Stimulated activated CD8-positive, alpha-beta memory T cell treated with anti-CD3 and anti-CD28 coated beads, Interleukin-2, amount 100 ng/mL, for 48 hours (primary cell): ENCODE results near the gene CLCF1.
A peak's percentile ranks its signal among the peaks of the same experiment; 100 is the strongest.
"Not testable (repeated sequence)": the region's sequence is repeated elsewhere in the genome, so short reads cannot be mapped to it uniquely, and the experiment has no call there.

Source experiments
- DNase-seq, 2 donors: peaks; one replicate each; pipeline ENCODE4 v3.0.0-alpha.2; 2020; ENCODE audit warnings: low read depth in 2 of 2

Gene CLCF1

DNA sequence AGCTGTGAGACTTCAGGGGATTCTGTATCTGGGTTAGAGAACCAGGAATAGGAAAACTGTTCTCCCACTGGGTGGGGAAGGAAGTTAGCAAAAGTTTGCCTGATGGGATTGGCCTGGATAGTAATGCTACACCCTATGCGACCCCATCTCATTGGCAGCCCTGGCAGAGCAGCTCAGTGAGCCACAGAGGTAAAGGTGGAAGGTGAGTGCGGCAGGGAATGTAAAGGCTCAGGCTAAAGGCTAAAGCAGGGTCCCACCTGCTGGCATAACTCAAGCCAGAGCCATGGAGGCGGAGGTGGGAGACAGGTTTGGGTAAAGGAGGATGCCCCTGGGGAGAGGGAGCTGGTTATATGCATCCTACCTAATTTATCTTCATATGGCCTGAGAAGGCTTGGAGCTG lies 51.3 kb downstream of the CLCF1 start:
- no peak for DNase-seq

- DNase-seq: no peak
Observed at GRCh38 chr11:67321313-67321871, 52.0 kb downstream of the CLCF1 start.

DNA sequence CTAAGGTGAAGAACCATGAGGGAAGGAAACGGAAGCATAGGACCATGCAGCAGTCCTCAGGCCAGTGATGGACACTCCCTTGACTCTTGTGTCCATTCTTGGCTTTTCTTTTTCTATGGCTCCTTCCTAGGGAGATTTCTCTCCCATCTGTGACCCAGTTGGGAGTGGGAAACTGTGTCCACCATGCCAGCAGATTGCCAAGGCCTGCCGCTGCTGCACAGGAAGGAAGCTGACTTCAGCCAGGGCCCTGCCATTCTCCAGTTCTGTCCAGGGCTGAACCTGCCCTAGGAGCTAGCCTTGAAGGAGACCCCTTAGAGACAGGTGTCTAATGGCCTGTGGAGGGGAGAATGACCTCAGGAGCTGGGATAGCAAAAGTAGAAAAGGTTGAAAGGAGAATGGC lies 52.7 kb downstream of the CLCF1 start:
- no peak for DNase-seq

GRCh38 chr11:67320011-67320410 lies 53.4 kb downstream of the CLCF1 start:
- DNase-seq: no peak

GRCh38 chr11:67318876-67319275 lies 54.5 kb downstream of the CLCF1 start:
- not testable (repeated sequence) for DNase-seq

GRCh38 chr11:67317888-67318555 lies 55.4 kb downstream of the CLCF1 start:
- no peak for DNase-seq

DNA sequence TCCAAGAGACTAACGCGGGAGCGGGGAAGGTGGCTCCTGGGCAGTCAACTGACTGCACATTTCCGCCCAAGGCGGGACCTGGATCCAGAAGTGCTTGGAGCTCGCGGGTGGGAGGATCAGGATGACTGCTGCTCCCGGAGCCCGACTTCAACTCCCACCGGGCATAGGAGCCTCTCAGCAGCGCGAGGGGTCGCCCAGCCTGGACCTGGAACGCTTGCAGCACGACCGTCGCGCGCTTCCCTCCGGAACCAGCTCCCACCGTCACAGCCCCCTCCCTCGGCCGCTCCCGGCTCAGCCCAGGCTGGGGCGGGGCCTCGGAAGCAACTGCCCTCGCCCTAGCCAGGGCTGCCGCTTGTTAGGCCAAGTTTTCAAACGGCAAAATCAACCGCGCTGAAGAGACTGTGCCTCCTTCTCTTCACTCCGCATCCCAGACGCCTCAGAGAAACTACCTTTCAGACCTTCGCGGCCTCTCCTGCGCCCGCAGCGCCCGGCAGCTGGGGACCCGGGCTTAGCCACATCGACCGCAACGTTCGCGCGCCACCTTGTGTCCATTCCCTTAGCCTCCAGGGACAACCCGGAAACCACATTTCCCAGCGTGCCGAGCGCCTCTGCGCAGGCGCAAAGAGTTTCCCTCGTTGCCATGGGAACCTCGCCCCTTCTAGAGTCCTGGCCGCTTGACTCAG lies 56.1 kb downstream of the CLCF1 start:
- peak; percentile 96 to 98 for DNase-seq

DNA sequence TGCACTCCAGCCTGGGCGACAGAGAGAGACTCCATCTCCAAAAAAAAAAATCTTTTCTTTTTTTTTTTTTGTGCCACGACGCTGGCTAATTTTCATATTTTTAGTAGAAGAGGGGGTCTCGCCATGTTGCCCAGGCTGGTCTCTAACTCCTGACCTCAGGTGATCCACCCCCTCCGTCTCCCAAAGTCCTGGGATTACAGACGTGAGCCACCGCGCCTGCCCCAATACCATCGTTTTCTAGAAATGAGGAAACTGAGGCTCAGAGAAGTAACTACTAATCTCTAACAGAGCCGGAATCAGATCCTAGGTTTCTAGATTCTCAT lies 56.6 kb downstream of the CLCF1 start:
- DNase-seq: no peak

DNA sequence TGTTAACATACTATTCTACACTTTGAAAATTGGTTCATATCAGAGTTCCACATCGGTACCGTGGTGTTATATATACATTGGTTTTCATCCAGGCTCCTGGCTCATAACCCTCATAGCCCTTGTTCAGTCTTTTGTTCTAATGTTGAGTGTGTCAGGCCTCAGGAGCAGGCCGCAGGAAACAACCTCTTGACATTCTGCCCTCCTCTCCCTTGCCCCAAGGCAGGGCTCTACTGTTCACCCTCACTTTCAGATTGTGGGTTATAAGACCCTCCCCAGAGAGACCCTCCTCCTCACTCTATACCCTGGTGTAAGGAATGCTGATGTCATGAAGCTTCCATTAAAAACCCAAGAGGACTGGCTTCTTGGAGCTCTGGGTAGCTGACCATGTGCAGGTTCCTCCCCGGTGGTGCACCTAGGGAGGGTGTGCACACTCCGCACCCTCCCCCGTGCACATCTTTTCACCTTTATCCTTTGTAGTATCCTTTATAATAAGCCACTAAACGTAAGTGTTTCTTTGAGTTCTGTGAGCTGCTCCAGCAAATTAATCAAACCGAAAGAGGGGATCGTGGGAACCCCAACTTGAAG lies 58.0 kb downstream of the CLCF1 start:
- DNase-seq: no peak

- DNase-seq: no peak
Observed at GRCh38 chr11:67314218-67314617, 59.2 kb downstream of the CLCF1 start.
